ENCODE data around the gene PPARG. TPM values are rescaled to one million over a fixed set of nuclear protein-coding genes. Genes with fewer than 3 reads are reported as not detected.

PPARG gene
- total and polyA plus RNA-seq, 2 of the 13 experiments (the other 11 are each of a cell fraction or from before 2014, with no cell fraction given): 13.9 to 58.3 TPM

DNA sequence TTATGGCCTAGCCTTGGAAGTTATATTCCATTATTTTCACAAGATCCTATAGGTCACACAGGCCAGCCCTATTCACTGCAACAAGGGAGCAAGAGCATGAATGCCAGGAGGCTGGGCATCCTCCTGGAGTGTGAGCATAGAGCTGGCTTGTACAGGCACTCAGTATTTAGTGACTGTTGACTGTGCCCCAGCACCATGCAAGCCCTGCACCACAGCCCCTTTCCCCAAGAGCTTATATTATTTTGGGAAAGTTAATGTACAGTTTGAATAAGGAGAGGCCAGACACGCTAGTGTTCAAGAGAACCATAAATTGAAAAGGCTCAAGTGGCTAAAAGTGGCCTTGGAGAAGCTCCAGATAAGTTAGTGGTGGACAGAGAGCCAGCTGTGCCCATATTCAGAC, 163.1 kb downstream of the PPARG start (continued):
- TF ChIP-seq UBTF (CRISPR knock-in tag; IDR thresholded peaks at IDR 0.05) (no peak), SMAD3 (CRISPR knock-in tag; IDR thresholded peaks at IDR 0.05) (no peak), MAZ (IDR thresholded peaks at IDR 0.05; ENCODE audit: borderline replicate concordance, low read depth, low read length) (no peak), MAZ (CRISPR knock-in tag; IDR thresholded peaks at IDR 0.05; ENCODE audit: low read depth) (no peak), ZNF790 (CRISPR knock-in tag; IDR thresholded peaks at IDR 0.05; ENCODE audit: borderline replicate concordance) (no peak; the same call in 1 of the 2 replicates), KAT7 (CRISPR knock-in tag; IDR thresholded peaks at IDR 0.05; ENCODE audit: borderline replicate concordance) (no peak), ZNF550 (CRISPR knock-in tag; IDR thresholded peaks at IDR 0.05; ENCODE audit: borderline replicate concordance) (no peak)
- TF ChIP-seq, protein P1, sequence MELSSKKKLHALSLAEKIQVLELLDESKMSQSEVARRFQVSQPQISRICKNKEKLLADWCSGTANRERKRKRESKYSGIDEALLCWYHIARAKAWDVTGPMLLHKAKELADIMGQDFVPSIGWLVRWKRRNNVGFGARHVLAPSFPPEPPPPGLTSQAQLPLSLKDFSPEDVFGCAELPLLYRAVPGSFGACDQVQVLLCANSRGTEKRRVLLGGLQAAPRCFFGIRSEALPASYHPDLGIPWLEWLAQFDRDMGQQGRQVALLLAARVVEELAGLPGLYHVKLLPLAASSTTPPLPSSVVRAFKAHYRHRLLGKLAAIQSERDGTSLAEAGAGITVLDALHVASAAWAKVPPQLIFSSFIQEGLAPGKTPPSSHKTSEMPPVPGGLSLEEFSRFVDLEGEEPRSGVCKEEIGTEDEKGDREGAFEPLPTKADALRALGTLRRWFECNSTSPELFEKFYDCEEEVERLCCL (CRISPR knock-in tag; IDR thresholded peaks at IDR 0.05; ENCODE audit: borderline replicate concordance): no peak

Data from HepG2 (cell line).